Stimulated activated naive CD8-positive, alpha-beta T cell treated with anti-CD3 and anti-CD28 coated beads, Interleukin-15, Interleukin-2, amounts not matched to agents 100 U/mL and 50 U/mL, for 24 hours (primary cell): ENCODE data around the gene ADGRF5.
"Not testable (repeated sequence)": the region's sequence is repeated elsewhere in the genome, so short reads cannot be mapped to it uniquely, and the experiment has no call there.

ENCODE experiments used
- ATAC-seq: fragments of 150-1000 bp; cut with Tn5 transposase; one replicate; pipeline ENCODE4 v1.10.0; 2021
- DNase-seq: peaks from one replicate; pipeline ENCODE4 v3.0.0; 2021

ADGRF5 gene

GRCh38 chr6:46888578-46888977 is 33.2 kb downstream of the ADGRF5 start:
- no peak for DNase-seq
- no peak for ATAC-seq

- DNase-seq (no peak), ATAC-seq (no peak)
These were observed 33.7 kb downstream of the ADGRF5 start for GRCh38 chr6:46888031-46888430.

- ATAC-seq = no peak
- DNase-seq = no peak
These were observed 39.1 kb downstream of the ADGRF5 start for GRCh38 chr6:46882645-46883044.

GRCh38 chr6:46879003-46879402 is 42.7 kb downstream of the ADGRF5 start:
- no peak for ATAC-seq
- no peak for DNase-seq

- DNase-seq (no peak), ATAC-seq (no peak)
These were observed 45.6 kb downstream of the ADGRF5 start for GRCh38 chr6:46876126-46876525.

- ATAC-seq (no peak), DNase-seq (no peak)
These were observed 54.3 kb downstream of the ADGRF5 start for GRCh38 chr6:46867411-46867810.

- ATAC-seq = no peak
- DNase-seq = no peak
These were observed 56.5 kb downstream of the ADGRF5 start for GRCh38 chr6:46865221-46865620.

- no peak for ATAC-seq
These were observed 57.9 kb downstream of the ADGRF5 start for GRCh38 chr6:46863791-46864190.

GRCh38 chr6:46862381-46862780 is 59.4 kb downstream of the ADGRF5 start:
- ATAC-seq = no peak
- no peak for DNase-seq

More at GRCh38 chr6:46863791-46864190, 57.9 kb downstream of the ADGRF5 start:
- DNase-seq = no peak

GRCh38 chr6:46855966-46856365 is 65.8 kb downstream of the ADGRF5 start:
- DNase-seq = peak; percentile 38
- ATAC-seq = not testable (repeated sequence)

- DNase-seq, ATAC-seq: not testable (repeated sequence)
These were observed 70.2 kb downstream of the ADGRF5 start for GRCh38 chr6:46851576-46851975.

- ATAC-seq (no peak), DNase-seq (no peak)
These were observed 70.9 kb downstream of the ADGRF5 start for GRCh38 chr6:46850792-46851191.

GRCh38 chr6:46849361-46849690 is 72.4 kb downstream of the ADGRF5 start:
- ATAC-seq (no peak), DNase-seq (no peak)

- peak; percentile 81 for DNase-seq
These were observed 72.9 kb downstream of the ADGRF5 start for GRCh38 chr6:46848684-46849360.

GRCh38 chr6:46845126-46845525 is 76.6 kb downstream of the ADGRF5 start:
- DNase-seq (no peak), ATAC-seq (no peak)

More at GRCh38 chr6:46848684-46849360, 72.9 kb downstream of the ADGRF5 start:
- ATAC-seq = peak; percentile 78

- ATAC-seq, DNase-seq: not testable (repeated sequence)
These were observed 79.4 kb downstream of the ADGRF5 start for GRCh38 chr6:46842252-46842846.

- no peak for DNase-seq
- no peak for ATAC-seq
These were observed 83.7 kb downstream of the ADGRF5 start for GRCh38 chr6:46838033-46838432.

GRCh38 chr6:46834991-46835390 is 86.7 kb downstream of the ADGRF5 start:
- not testable (repeated sequence) for ATAC-seq, DNase-seq

- not testable (repeated sequence) for DNase-seq, ATAC-seq
These were observed 87.4 kb downstream of the ADGRF5 start for GRCh38 chr6:46834257-46834916.

GRCh38 chr6:46832816-46833215 is 88.9 kb downstream of the ADGRF5 start:
- ATAC-seq = no peak
- DNase-seq = no peak

GRCh38 chr6:46828939-46829338 is 92.8 kb downstream of the ADGRF5 start:
- no peak for DNase-seq
- no peak for ATAC-seq

GRCh38 chr6:46821458-46821881 is 100.3 kb downstream of the ADGRF5 start:
- ATAC-seq = no peak

GRCh38 chr6:46819561-46819960 is 102.2 kb downstream of the ADGRF5 start:
- no peak for ATAC-seq

More at GRCh38 chr6:46821458-46821881, 100.3 kb downstream of the ADGRF5 start:
- no peak for DNase-seq

More at GRCh38 chr6:46819561-46819960, 102.2 kb downstream of the ADGRF5 start:
- no peak for DNase-seq
